ENCODE measurements around the gene KCNMB4.

GRCh38 chr12:70386771-70387170 lies 20.7 kb downstream of the KCNMB4 start:
- TF ChIP-seq POLR2AphosphoS5 (IDR thresholded peaks at IDR 0.05; ENCODE audit: low read depth, low read length) (no peak), SIN3A (IDR thresholded peaks at IDR 0.05; ENCODE audit: borderline replicate concordance, insufficient read depth, low read length) (no peak), TAF1 (IDR thresholded peaks at IDR 0.05; ENCODE audit: borderline replicate concordance, insufficient read depth, low read length) (no peak), FOXP2 (optimal IDR thresholded peaks at IDR 0.05; ENCODE audit: borderline replicate concordance, extremely low read depth, extremely low read length, insufficient read depth) (no peak)
- TF ChIP-seq, protein P1, sequence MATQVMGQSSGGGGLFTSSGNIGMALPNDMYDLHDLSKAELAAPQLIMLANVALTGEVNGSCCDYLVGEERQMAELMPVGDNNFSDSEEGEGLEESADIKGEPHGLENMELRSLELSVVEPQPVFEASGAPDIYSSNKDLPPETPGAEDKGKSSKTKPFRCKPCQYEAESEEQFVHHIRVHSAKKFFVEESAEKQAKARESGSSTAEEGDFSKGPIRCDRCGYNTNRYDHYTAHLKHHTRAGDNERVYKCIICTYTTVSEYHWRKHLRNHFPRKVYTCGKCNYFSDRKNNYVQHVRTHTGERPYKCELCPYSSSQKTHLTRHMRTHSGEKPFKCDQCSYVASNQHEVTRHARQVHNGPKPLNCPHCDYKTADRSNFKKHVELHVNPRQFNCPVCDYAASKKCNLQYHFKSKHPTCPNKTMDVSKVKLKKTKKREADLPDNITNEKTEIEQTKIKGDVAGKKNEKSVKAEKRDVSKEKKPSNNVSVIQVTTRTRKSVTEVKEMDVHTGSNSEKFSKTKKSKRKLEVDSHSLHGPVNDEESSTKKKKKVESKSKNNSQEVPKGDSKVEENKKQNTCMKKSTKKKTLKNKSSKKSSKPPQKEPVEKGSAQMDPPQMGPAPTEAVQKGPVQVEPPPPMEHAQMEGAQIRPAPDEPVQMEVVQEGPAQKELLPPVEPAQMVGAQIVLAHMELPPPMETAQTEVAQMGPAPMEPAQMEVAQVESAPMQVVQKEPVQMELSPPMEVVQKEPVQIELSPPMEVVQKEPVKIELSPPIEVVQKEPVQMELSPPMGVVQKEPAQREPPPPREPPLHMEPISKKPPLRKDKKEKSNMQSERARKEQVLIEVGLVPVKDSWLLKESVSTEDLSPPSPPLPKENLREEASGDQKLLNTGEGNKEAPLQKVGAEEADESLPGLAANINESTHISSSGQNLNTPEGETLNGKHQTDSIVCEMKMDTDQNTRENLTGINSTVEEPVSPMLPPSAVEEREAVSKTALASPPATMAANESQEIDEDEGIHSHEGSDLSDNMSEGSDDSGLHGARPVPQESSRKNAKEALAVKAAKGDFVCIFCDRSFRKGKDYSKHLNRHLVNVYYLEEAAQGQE (IDR thresholded peaks at IDR 0.05; ENCODE audit: insufficient read depth in 1 of 2, low read depth in 2 of 2, low read length in 2 of 2): no peak

Data from PFSK-1 (cell line).